ENCODE data around the gene KDM2A. TPM values are rescaled to one million over a fixed set of nuclear protein-coding genes. Genes with fewer than 3 reads are reported as not detected.
"Not testable (repeated sequence)": the region's sequence is repeated elsewhere in the genome, so short reads cannot be mapped to it uniquely, and the experiment has no call there.

Gene KDM2A
- total RNA-seq, 6 experiments from 2014 or later: 23.8 to 37.1 (median 33.4) TPM

DNA sequence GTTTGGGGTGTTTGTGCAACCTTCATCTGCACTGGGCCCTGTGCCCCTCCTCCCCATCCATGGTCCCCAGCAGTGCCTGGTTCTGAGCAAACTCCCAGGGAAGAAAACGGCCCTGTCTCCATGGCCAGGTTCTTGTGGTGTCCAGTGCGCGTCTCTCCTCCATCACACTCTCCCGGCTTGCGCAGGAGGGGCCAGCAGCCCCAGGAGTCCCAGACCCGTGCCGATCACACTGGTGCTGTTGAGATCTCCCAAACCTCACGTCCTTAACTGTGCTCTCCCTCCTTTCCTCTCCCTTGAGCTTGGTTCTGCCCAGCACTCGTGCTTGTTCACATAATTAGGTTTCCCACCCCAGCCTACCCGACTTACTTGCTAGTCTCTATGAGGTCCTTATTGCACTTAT is 136.3 kb downstream of the KDM2A start:
- intact Hi-C loops (cut with DNase I): no loop called here
- Histone ChIP-seq H3K27me3 (no peaks in the 10 kb centered on the region), H3K36me3 (peaks cover 15 to 54% (median 34%) of the 10 kb centered on the region in 4 donors), H3K4me1 (peaks cover 0 to 27% (median 11%) of the 10 kb centered on the region in 4 donors), H3K4me3 (no peak overlapping the region), H3K9me3 (no peaks in the 10 kb centered on the region), H3K27ac (no peak overlapping the region)
- TF ChIP-seq, protein P1, sequence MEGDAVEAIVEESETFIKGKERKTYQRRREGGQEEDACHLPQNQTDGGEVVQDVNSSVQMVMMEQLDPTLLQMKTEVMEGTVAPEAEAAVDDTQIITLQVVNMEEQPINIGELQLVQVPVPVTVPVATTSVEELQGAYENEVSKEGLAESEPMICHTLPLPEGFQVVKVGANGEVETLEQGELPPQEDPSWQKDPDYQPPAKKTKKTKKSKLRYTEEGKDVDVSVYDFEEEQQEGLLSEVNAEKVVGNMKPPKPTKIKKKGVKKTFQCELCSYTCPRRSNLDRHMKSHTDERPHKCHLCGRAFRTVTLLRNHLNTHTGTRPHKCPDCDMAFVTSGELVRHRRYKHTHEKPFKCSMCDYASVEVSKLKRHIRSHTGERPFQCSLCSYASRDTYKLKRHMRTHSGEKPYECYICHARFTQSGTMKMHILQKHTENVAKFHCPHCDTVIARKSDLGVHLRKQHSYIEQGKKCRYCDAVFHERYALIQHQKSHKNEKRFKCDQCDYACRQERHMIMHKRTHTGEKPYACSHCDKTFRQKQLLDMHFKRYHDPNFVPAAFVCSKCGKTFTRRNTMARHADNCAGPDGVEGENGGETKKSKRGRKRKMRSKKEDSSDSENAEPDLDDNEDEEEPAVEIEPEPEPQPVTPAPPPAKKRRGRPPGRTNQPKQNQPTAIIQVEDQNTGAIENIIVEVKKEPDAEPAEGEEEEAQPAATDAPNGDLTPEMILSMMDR (IDR thresholded peaks at IDR 0.05): no peak
- TF ChIP-seq POLR2A (IDR thresholded peaks at IDR 0.05): no peak
- no peak for ATAC-seq
- 80% methylated on average over 1 of the region's 10 CpGs for whole genome bisulfite sequencing (ENCODE audit: insufficient coverage, low coverage, low lambda C conversion rate, missing lambda C conversion rate)
- DNase-seq: no peak

- WGBS (ENCODE audit: insufficient coverage, low coverage, low lambda C conversion rate, missing lambda C conversion rate): 88% methylated on average over 6 of the region's 8 CpGs
These were observed 136.8 kb downstream of the KDM2A start for GRCh38 chr11:67255864-67256263.

GRCh38 chr11:67256477-67257135 is 137.5 kb downstream of the KDM2A start:
- no peak for DNase-seq
- H3K4me3 ChIP-seq: no peak overlapping the region
- peak overlapping the region in 2 of 3 donors; percentile 26 to 37 for H3K27ac ChIP-seq
- WGBS (ENCODE audit: insufficient coverage, low coverage, low lambda C conversion rate, missing lambda C conversion rate): 69% methylated on average over 5 of the region's 5 CpGs
- peaks cover 0 to 28% (median 11%) of the 10 kb centered on the region in 4 donors for H3K4me1 ChIP-seq
- intact Hi-C loops (cut with DNase I): no loop called here
- TF ChIP-seq, protein P1 (IDR thresholded peaks at IDR 0.05): no peak
- TF ChIP-seq POLR2A (IDR thresholded peaks at IDR 0.05): no peak
- no peaks in the 10 kb centered on the region for H3K27me3 ChIP-seq
- no peaks in the 10 kb centered on the region for H3K9me3 ChIP-seq
- H3K36me3 ChIP-seq: peaks cover 9 to 41% (median 24%) of the 10 kb centered on the region in 4 donors
- ATAC-seq: no peak

More at GRCh38 chr11:67255864-67256263, 136.8 kb downstream of the KDM2A start:
- Histone ChIP-seq H3K4me3 (no peak overlapping the region), H3K27ac (no peak overlapping the region), H3K36me3 (peaks cover 12 to 49% (median 28%) of the 10 kb centered on the region in 4 donors), H3K27me3 (no peaks in the 10 kb centered on the region), H3K4me1 (peaks cover 0 to 27% (median 11%) of the 10 kb centered on the region in 4 donors), H3K9me3 (no peaks in the 10 kb centered on the region)
- TF ChIP-seq, protein P1 (IDR thresholded peaks at IDR 0.05): no peak
- no peak for TF ChIP-seq POLR2A (IDR thresholded peaks at IDR 0.05)
- intact Hi-C loops (cut with DNase I): no loop called here
- DNase-seq (no peak), ATAC-seq (no peak)

- Histone ChIP-seq H3K36me3 (peaks cover 0 to 4% (median 2%) of the 10 kb centered on the region in 4 donors), H3K27me3 (no peaks in the 10 kb centered on the region), H3K27ac (no peak overlapping the region), H3K4me3 (no peak overlapping the region), H3K4me1 (peaks cover 0 to 39% (median 11%) of the 10 kb centered on the region in 4 donors), H3K9me3 (no peaks in the 10 kb centered on the region)
- TF ChIP-seq, protein P1 (IDR thresholded peaks at IDR 0.05): no peak
- TF ChIP-seq POLR2A (IDR thresholded peaks at IDR 0.05): no peak
- 81% methylated on average over 3 of the region's 6 CpGs for WGBS (ENCODE audit: insufficient coverage, low coverage, low lambda C conversion rate, missing lambda C conversion rate)
- DNase-seq: no peak
- intact Hi-C loops (cut with DNase I): loop anchor here in 1 of 2 donors (5.0 kb wide), 1 partner anchor 52 kb away; no protein-coding TSS in a partner anchor
- no peak for ATAC-seq
These were observed 141.3 kb downstream of the KDM2A start for GRCh38 chr11:67260406-67260805.

- WGBS (ENCODE audit: insufficient coverage, low coverage, low lambda C conversion rate, missing lambda C conversion rate): 36% methylated on average over 23 of the region's 50 CpGs
- H3K27me3 ChIP-seq, H3K9me3 ChIP-seq, H3K36me3 ChIP-seq: not testable (repeated sequence)
- peak overlapping the region in 1 of 3 donors; percentile 3 for H3K27ac ChIP-seq
- ATAC-seq (peak; percentile 17 to 49 (median 30)), DNase-seq (peak; percentile 74 to 77 (median 75))
- H3K4me1 ChIP-seq: peaks cover 0 to 46% (median 12%) of the 10 kb centered on the region in 4 donors
- intact Hi-C loops (cut with DNase I): loop anchor here in 1 of 2 donors (5.0 kb wide), 1 partner anchor 51 kb away; no protein-coding TSS in a partner anchor
- H3K4me3 ChIP-seq: peak overlapping the region in 2 of 3 donors; percentile 3 to 42
These were observed 142.0 kb downstream of the KDM2A start for GRCh38 chr11:67260885-67261639.
